ENCODE data around the gene GOLGA3.
"Not testable (repeated sequence)": the region's sequence is repeated elsewhere in the genome, so short reads cannot be mapped to it uniquely, and the experiment has no call there.

GOLGA3 gene

DNA sequence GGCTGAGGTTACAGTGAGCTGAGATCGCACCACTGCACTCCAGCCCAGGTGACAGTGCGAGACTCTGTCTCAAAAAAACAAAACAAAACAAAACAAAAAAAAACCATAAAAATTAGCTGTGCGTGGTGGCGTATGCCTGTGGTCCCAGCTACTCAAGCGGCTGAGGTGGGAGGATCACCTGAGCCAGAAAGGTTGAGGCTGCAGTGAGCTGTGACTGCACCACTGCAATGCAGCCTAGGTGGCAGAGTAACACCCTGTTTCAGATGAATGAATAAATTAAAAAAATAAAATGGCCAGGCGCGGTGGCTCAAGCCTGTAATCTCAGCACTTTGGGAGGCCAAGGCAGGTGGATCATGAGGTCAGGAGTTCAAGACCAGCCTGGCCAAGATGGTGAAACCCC lies 75.0 kb downstream of the GOLGA3 start:
- not testable (repeated sequence) for DNase-seq

DNA sequence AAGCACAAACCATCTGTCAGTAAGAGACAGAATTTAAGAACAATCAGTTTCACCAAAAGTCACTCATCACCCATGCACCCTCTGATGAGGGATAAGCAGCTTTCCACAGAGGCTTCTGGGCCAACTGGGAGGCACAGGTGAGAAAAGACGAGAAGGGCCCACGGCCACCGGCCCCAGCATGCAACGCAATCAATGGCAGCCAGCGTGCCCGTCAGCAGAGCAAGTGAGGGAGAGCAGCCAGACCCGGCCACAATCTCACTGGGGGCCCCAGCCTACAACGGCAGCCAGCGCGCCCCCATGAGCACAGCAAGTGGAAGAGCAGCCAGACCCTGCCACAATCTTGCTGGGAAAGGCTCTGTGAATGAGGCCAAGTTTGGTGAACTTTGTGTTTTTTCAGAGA lies 80.3 kb downstream of the GOLGA3 start:
- DNase-seq = no peak

DNA sequence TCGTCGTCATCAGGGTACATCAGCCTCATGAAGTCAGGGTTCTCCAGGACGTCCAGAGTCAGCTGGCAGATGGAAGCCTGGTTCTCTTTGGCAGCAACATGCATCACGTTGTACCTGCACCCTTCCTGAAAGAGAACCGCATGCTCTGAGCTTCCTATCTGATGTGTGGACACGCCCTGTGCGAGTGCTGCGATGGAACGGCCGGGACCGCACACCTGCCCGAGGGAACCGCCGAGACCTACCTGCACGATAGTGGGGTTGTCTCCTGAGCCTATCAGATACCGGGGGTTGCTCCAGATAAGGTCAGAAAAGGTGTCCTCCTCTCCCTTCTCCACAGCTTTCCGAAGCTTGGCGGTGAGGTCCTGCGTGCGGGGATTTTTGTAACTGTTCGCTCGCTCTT lies 80.8 kb downstream of the GOLGA3 start:
- DNase-seq = no peak

DNA sequence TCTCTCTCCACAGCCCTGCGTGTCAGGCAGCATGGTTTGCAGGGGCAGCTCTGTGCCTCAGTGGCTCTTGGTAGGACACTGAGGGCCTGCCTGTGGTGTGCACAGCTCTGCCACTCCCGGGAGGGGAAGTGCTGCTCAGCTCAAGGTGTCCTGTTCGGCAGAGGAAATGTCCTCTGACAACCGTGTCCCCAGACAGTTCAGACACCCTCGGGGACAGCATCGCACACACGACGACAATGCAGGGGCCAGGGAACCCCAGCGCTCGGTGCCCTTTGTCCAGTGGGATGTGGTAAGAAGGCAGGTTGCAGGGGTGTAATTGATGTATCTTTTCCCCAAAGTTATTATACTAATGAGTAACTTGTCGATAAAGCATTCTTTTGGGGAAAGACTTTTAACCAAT lies 81.3 kb downstream of the GOLGA3 start:
- no peak for DNase-seq

DNA sequence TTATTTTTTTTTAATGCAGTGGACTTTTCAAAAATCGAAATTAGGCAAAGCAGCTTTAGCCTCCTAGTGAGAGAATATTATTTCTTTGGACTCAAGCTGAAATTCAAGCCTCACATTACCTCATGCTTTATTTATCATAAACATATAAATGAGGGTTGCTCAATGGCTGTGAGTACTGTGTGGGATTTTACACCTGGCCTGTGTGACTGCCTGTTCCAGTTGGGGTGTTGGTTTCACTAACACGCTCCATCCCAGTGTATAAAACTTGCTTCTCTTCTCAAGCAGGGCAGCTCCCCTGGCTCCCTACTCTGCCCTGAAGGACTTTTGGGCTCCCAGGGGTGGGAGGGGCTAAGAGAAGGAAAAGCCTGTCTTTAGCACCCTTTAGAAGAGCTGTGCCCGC lies 82.1 kb downstream of the GOLGA3 start:
- no peak for DNase-seq

DNA sequence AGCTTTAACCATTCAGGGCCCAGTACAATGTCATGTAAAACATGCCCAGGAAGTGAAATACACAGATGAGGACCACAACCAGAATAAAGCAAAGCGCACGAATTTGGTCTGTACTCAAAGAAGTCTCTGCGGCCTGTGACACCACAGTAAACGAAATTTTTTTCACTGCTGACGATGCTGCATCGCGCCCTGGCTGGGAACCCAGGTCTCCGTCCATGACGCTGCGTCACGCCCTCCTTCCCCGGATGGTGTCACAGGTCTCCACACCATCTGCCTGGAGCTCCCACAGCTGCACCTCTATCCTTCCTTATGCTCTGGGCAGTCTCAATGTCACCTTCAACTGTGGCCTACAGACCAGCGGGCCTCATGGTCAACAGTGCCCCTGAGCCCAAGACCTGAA lies 84.8 kb downstream of the GOLGA3 start:
- no peak for DNase-seq

DNA sequence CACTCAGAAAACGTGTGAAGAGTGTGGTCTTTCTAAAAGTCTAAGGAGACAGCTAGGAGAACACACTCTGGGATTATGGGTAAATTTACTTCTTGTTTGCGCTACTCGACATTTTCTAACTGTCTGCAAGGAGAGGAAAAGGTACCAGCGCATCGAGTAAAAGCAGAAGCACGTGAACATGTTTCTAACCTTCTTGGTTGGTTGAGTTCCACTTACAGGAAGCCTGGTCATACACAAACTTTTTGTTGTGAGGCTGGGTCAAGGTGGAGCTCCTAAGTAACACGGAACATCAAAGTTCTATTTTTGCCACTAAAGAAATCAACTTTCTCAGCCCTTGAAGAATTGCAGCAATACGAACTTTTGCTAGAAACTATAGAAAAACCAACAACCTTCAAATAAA lies 87.0 kb downstream of the GOLGA3 start:
- DNase-seq = no peak

DNA sequence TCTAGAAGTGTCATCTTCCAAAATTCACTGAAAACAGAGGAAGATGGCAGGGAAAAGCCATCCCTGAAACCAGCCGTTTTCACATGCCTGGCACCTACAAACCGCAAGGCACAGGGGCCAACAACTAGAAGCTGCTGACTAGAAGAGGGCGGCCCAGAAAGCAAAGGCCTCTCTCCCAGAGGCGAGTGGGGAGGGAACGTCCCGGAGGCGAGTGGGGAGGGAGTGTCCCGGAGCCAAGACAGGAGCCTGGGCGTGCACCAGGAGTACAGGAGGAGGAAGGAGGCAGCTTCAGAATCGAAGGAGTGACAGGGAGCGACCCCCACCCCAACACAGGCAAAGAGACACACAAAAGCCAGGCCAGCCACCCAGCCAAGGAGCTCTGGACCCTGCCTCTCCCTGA lies 88.0 kb downstream of the GOLGA3 start:
- no peak for DNase-seq

DNA sequence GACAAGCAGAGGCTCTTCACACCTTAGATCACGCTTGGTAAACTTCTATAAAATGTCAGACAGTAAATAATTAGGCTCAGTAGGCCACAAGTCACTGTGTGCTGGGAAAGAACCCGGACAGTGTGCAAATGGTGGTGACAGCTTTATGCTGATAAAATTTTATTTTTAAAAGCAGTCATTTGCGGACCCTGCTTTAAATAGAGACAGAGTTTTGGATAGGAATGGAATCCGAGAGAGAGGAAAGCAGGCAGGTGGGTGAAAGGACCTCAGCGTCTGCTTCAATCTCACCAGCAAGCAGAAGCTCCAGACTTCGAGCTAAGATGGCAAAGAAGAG lies 88.4 kb downstream of the GOLGA3 start:
- DNase-seq = no peak

DNA sequence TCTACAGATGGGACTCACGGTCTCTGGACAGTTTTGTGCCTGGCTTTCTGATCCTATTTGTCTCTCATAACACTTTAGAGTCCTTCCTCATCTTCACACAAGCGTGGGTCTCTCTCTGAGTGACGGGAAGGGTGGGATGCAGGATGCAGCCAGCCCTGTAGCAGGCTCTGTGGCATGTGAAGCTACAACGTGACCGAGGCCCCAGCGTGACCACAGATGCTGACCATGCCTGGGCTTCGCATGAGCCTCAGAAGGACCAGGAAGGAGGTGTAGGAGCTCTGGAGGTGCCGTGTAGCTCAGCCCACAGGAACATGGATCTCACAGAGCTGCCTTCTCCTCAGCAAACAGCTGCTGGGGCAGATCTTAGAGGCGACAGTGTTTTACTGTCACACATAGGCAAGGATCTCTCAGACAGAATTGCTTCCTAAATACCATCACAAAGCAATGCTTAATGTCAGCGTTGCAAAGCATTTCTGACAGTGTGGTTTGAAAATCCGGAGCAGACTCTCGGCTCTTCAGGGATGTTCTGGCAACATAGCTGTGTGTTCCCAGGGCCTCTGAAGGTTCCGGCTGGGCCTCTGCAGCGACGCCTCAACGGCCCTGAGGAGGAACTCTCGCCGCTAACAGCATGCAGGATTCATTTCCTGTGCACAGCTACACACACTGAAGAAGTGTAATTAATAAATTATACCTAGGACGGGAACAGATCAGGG lies 88.9 kb downstream of the GOLGA3 start:
- no peak for DNase-seq

DNA sequence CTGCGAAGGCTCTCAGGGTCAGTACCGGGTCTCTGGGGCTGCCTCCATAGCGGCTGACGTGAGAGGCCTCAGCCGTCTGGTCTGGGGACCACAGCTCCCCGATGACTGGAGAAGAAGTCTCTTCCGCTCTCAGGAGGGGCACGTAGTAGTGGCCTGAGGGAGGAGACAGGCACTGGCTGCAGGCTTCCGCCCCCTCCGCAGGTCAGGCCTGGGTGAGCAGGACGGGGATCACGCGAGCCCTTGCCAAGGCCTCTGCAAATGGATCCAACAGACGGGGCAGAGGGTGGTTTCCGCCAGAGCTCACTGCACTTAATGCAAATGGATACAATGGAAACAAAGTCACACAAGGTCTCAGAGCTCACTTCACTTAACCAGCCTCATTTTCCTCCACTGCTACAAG lies 91.8 kb downstream of the GOLGA3 start:
- DNase-seq = no peak

DNA sequence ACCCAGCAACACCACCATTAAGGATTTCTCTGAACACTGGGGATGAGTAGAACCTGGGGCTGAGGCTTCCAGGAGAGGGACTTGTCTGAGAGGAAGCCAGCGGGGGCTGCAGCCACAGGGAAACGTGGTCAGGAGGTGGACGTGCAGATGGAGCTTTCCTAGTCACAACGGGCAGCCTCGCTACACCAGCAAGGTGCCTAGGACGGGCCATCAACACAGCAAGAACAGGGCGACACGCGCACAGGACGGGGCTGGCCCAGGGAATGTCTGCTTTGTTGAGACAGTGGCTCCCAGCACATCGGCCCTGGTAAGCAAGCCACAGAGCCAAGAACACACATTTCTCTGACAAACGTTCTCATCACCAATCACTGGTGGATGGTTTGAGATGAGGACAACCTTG lies 92.3 kb downstream of the GOLGA3 start:
- DNase-seq = no peak

DNA sequence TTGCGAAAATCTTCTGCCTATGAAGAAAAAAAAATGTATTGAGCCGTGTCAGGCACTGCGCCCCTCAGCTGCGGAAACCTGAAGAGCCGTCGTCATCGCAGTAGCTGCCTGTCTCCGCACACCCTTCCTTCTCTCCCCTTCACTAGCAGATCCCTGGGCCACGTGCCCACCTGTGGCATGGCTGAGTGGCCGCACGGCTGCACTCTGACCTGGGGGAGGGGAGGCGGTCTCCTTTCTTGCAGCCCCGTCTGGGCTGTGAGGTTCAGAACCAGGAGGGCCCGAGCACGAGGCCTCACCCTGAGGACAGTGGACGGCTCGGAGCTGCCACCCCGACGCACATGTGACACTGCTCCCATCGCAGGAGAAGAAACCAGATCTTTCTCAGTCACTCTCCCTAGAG lies 93.2 kb downstream of the GOLGA3 start:
- DNase-seq = no peak

DNA sequence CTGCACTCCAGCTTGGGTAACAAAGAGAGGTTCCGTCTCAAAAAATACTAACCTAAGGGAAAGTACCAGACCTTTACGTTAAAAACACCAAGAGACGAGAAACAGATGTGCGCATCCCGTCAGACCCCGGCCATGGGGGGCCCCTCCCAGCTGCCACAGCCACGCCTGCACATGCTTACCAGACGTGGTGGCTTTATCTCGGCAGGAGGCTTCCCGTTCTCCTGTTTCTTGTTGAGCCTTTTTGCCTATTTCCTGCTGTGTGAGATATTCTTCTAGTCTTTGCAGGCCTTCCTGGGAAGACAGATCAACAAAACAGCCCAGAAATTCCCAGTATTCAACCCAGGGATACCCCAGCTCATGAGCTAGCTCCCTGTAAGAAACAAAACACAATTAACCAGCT lies 94.5 kb downstream of the GOLGA3 start:
- no peak for DNase-seq

DNA sequence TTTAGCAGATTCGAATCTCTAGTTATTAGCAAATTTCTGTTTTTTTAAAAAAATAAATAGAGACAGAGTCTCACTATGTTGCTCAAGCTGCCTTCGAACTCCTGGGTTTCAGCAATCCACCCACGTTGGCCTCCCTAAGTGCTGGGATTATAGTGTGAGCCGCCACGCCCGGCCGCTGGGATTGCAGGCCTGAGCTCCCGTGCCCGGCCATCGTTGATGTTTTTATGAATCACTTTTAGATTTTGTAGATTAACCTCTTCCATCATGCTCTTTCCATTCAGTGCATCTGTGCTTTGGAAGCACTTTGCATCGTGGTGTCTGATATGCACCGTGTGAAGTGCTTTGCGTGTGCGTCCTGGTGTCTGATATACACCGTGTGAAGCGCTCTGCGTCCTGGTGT lies 97.1 kb downstream of the GOLGA3 start:
- no peak for DNase-seq

DNA sequence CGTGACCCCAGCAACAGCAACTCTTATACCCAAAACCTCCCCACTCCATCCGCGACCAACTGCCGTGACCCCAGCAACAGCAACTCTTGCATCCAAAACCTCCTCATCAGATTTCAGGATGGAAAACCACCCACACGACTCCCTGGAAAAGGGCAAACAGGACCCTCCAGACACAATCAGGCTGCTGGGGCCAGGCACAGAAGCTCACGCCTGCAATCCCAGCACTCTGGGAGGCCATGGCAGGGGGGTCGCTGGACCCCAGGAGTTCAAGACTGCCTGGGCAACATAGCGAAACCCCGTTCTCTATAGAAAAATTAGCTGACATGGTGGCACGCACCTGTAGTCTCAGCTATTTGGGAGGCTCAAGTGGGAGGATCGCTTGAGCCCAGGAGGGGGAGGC lies 98.3 kb downstream of the GOLGA3 start:
- no peak for DNase-seq

DNA sequence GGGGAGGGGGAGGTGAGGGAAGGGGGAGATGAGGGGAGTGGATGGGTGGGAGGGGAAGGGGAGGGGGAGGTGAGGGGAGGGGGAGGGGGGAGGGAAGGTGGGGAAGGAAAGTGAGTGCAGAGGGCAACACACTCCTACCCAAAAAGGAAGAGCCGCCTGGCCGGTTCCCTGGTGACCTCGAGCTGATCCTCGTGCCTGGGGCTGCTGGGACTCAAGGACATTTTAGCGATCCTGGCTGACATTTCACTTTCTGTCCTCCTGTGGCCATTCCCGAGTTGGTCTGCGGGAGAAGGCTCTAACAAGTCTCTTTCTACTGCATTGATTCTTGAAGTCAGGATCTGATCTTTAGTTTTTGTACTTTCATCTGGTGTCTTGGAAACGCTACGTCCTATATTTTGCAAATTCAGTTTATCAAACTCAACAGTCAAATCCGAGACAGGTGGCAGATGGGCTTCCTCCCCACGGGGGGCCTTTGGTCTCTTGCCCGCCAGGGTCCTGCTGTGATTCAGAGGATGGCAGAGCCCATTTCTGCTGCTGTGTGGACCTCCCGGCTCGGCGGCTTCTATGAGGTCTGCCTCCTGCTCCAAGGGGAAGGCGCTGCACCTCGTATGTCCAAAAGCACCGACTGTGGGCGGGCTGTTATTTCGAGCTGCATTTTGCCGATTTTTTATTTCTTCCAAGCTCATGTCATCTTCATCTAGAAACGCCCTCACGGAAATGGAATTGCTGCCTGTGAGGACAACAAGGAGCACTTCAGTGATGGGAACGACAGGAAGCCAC lies 98.9 kb downstream of the GOLGA3 start:
- DNase-seq = peak in 5 of 56 donors; percentile 5 to 31 (median 18)

DNA sequence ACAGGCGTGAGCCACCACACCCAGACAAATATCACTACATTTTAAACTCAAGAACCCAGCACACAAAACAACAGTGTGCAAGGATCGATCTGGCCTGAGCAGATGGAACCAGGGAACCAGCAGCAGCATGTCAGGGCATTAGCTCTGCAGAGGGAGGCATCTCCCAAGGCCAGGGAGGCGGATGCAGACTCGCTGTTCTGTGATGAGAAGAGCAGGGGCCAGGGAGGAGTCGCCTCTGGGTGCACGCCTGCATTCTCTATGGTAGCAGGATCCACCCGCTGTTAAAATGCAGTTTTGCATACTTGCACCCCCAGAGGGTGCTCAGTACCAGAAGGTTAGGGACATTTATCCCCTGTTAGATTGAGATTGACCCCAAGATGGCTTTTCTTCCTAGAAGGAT lies 100.2 kb downstream of the GOLGA3 start:
- no peak for DNase-seq

DNA sequence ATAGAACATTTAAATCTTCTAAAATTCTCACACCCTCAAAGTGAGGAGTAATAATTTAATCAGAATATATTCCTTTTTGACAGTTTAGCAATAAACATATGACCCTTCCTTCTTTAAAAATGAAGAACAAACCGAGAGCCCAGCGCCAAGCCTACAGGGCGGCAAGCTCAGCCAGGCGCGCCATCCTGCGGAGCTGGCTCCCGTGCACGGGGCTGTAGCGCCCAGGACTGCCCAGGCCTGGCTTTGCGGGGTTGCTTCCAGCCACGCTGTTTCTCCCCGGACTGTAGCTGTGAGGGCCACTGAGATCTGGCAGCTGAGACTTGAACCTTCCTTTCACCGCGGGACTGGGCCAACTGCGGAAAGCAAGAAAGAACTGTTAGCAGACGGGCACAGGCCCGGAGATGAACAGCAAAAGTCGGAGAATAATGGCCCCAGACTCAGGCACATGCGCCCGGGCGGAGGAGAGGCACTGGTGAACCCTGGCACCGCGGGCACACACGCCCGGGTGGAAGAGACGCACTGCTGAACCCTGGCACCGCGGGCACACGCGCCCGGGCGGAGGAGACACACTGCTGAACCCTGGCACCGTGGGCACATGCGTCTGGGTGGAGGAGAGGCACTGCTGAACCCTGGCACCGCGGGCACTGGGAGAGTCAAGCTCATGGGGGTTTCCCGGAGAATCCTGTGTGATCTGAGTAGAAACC lies 101.4 kb downstream of the GOLGA3 start:
- no peak for DNase-seq

DNA sequence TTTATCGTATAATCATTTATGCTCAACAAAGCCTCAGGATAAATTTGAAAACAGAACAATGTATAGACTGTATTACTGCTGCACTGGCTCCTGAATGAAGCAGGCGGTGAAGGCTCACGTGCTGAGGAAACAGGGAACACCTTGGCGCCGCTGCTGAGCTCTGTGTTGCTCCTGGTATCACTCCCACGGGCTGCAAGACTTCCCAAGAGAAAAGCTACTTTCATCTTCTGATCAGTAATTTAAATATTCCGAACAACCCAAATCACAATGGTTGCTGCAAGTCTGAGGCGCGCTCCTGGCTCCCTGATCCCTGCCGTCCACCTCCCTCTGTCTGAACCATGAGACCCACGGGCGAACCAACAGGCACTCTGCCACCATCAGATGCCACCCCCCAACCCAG lies 102.3 kb downstream of the GOLGA3 start:
- DNase-seq = peak in 13 of 56 donors; percentile 4 to 58 (median 32)

DNA sequence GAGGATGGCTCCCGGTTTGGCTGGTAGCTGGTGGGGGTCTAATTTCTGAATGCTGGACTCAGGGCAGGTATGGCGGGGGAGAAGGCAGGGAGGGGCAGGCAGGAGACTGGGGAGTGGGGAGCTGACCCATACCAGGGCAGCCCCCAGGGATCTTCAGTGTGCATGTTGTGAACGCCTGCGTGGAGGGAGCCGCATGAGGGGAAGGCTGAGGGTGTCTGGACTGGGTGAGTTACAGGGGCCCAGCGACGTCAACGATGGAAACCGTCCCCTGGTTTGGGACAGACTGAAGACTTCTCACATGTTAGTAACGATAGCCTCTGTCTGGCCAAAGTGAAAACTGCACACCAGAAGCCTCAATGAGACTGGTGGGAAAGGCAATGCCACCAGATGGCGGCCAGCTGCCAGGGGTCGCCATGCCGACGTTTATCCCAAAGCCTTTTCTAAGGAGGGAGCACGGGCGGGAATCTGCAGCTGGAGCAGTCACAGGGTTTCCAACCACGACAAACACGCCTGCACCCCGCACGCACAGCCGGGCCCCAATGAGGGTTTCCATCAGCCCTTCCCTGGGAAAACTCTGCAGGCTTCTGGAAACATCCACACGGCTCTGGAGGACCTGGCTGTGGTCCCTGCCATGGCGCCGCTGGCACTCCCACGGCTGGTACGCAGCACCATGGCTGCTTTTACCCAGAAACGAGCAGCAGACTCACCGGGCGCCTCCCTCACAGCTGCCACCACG lies 104.0 kb downstream of the GOLGA3 start:
- no peak for DNase-seq

DNA sequence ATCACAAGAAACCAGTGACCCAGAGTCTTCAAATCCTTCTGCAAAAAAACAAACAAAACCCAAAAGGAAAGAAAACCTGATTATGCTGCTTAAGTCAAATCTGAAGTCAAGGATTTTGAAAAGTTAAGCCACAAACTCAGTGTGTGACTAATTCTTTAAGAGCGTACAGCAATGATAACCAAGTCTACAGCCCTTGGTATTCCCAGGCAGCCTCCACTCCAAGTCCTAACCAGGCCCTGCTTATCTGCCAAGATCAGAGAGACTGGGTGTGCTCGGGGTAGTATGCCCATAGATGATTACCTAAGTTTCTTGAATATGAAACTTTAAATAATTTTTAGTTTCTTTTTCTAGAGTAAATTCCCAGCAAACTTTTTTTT lies 104.9 kb downstream of the GOLGA3 start:
- no peak for DNase-seq
